GM04503 (cell line): ENCODE data around the gene IAPP.
"Not testable (repeated sequence)": the region's sequence is repeated elsewhere in the genome, so short reads cannot be mapped to it uniquely, and the experiment has no call there.

Experiments used
- DNase-seq: peaks from one replicate; pipeline ENCODE4 v3.0.0-alpha.2; 2012; ENCODE audit warnings: low read depth

Gene IAPP

DNA sequence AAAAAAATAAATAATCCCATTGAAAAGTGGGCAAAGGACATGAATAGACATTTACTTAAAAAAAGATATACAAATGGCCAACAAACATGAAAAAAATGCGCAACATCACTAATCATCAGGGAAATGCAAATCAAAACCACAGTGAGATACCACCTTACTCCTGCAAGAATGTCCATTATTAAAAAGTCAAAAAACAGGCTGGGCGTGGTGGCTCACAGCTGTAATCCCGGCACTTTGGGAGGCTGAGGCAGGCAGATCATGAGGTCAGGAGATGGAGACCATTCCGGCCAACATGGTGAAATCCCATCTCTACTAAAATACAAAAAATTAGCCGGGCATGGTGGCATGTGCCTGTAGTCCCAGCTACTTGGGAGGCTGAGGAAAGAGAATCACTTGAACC, 8.6 kb downstream of the IAPP start:
- not testable (repeated sequence) for DNase-seq

DNA sequence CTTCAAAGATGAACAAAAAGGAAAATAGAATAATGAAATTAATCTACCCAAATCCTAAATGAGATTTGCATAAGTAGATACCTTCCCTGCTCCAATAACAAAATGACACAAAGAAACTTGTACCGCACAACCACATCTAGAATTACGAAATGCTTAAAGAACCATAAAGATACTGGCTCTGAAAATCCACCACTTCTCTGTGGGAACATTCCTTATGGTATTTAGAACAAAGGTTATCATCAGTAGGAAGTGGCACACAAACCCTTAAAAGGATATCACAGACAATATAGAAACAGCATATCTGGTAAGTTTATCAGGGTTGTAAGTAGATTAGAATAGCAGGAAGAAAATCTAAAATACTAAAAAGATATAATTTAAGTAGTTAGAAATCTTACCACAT, 11.6 kb downstream of the IAPP start:
- DNase-seq = no peak

DNA sequence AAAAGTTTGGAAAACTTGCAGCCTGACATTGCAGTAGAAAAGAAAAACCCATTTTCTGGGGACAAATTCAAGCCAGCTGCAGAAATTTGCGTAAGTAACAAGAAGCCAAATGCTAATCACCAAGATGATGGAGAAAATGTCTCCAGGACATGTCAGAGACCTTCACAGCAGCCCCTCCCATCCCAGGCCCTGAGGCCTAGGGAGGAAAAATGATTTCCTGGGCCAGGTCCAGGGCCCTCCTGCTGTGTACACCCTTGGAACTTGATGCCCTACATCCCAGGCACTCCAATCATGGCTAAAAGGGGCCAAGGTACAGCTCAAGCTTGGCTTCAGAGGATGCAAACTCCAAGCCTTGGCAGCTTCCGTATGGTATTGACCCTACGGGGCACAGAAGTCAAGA, 14.5 kb downstream of the IAPP start:
- DNase-seq = no peak

DNA sequence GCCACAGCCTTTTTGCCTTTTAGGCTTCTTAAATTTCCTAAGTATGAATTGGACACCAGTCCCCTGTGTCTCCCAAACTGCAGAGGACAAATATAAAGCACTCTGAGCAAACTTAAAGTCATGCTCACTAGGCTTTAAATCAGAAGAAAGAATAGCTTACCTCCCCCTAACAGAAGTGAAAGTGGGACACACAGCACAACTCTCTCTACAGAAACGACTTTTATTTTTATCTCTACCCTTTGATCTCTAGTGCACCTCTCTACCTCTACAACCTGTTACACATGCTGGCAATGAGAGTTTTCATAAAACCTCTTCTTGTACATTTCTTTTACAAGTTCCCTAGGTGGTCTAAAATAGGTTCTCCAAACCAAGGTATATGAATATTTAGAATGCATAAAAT, 19.7 kb downstream of the IAPP start:
- DNase-seq = no peak

DNA sequence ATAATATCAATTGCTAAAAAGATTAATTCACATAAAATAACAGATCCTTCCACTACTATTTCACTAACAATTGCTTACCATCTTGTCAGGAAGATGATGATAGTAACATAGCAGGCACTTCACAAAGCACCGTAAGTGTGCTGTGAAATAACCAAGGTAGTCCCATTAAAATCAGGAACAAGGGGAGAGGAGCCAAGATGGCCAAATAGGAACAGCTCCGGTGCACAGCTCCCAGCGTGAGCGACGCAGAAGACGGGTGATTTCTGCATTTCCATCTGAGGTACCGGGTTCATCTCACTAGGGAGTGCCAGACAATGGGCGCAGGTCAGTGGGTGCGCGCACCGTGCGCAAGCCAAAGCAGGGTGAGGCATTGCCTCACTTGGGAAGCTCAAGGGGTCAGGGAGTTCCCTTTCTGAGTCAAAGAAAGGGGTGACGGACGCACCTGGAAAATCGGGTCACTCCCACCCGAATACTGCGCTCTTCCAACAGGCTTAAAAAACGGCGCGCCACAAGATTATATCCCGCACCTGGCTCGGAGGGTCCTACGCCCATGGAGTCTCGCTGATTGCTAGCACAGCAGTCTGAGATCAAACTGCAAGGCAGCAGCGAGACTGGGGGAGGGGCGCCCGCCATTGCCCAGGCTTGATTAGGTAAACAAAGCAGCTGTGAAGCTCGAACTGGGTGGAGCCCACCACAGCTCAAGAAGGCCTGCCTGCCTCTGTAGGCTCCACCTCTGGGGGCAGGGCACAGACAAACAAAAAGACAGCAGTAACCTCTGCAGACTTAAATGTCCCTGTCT, 22.3 kb downstream of the IAPP start:
- not testable (repeated sequence) for DNase-seq

DNA sequence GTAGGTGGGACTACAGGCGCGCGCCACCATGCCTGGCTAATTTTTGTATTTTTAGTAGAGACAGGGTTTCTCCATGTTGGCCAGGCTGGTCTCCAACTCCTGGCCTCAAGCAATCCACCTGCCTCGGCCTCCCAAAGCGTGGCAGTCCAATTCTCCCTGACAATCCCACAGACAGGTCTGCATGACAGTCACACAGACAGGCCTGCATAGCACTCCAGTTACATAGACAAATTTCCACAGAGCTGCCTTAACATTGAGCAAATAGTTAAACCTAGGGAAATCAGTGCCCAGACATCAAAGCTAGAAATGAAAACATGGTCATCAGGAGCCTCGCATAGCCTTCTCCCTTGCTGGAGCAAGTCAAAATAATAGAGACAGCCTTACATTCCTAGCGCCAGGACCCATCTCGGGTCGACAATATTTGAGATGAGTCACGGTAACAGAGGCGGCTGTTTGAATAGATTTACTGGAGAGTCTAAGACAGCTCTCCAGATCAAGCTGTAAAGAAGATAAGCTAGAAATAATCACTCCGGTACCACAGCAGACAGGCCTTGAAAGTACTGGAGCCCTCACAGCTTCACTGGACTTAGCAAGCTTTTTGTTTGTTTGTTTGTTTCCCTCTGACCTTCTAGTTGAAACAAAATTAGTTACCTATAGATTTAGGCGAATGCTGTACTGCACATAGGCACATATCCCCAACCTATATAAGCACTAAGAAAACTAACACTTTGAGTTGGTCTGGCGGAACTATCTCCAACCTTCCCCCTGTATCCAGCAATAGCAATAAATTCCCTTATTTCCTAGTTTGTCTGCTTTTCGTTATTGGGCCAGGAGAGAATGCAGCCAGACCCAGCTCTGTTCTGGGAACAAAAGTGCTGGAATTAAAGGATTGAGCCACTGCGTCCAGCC, 40.9 kb downstream of the IAPP start:
- no peak for DNase-seq

DNA sequence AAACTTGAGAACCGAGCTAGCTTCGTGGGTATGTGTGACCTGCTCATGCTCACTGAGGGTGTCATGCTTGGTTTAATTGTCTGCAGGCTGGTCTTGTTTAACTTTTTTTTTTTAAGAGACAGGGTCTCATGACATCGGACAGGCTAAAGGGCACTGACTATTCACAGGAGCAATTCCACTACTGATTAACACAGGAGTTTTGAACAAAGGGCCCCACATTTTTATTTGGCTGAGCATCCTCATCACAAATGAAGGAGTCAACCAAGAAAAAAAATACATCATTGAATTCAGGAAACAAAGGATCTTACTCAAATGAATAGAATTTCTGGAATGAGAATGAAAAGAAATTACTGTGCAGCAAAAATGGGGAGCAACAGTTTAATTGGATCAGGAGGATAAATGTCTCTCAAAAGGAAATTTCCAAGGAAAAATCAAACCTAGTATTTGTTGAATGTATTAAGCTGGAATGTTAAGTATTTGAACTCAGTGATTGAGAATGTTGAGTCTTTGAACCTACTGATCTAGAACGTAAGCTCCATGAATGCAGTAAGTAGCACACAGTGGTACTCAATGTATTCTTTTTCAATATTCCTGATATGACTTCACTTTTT, 43.9 kb downstream of the IAPP start:
- DNase-seq = no peak

DNA sequence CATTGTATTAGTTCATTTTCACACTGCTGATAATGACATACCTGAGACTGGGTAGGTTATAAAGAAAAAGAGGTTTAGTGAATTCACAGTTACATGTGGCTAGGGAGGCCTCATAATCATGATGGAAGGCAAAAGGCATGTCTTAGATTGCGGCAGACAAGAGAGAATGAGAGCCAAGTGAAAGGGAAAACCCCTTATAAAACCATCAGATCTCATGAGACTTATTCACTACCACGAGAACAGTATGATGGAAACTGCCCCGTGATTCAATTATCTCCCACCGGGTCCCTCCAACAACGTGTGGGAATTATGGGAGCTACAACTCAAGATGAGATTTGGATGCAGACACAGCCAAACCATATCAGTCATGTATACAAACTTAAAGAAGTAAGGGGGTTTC, 45.7 kb downstream of the IAPP start:
- not testable (repeated sequence) for DNase-seq

DNA sequence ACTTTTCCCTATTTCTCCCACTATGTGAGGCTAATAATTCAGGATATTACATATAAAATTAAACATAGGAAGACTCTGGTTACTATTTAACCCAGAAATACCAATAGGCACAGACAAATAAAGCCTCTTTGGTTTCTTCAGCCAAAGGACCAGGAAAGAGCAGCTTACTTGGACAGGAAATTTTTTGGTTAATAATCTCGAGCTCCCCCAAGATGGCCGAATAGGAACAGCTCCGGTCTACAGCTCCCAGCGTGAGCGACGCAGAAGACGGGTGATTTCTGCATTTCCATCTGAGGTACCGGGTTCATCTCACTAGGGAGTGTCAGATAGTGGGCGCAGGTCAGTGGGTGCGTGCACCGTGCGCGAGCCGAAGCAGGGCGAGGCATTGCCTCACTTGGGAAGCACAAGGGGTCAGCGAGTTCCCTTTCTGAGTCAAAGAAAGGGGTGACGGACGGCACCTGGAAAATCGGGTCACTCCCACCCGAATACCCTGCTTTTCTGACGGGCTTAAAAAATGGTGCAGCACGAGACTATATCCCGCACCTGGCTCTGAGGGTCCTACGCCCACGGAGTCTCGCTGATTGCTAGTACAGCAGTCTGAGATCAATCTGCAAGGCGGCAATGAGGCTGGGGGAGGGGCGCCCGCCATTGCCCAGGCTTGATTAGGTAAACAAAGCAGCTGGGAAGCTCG, 46.5 kb downstream of the IAPP start:
- not testable (repeated sequence) for DNase-seq

DNA sequence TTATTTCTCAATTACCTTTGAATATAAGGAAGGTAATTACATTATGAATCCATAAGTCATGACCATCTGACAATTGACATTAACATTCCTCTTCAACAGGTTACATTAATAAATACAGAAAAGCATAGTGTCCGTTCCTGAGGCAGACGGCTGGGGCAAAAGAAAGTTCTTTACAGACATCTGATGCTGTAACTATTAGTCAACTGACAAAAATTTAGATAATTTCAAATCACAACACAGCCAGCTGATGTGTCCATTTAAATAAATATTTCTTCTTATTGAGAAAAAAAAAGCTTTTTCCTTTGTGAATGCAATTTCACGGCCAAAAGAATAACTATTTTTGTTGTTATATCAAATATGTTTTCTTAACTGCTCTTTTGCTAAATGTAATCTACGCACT, 55.5 kb downstream of the IAPP start:
- no peak for DNase-seq
